Adrenal gland (tissue), 5 donors: Measurements from ENCODE around the gene PRKN.

Experiments used
- CTCF ChIP-seq, 6 experiments: fragments of 450-650 bp in 4 of 6; fragments of 200-600 bp in 2 of 6; sonication (generic) in 1 of 6; IDR thresholded peaks; 1 replicate in 5 of 6; 2 replicates in 1 of 6; pipeline versions ENCODE4 v1.5.1 to v1.8.0; 2016 to 2021; ENCODE audit warnings: antibody characterized with exemption in 6 of 6, mild to moderate bottlenecking in 2 of 6, moderate library complexity in 1 of 6
- POLR2A ChIP-seq, 2 donors: fragments of 450-650 bp; IDR thresholded peaks; one replicate each; pipeline ENCODE4 v1.6.1; 2017; ENCODE audit warnings: antibody characterized with exemption in 2 of 2, mild to moderate bottlenecking in 2 of 2, moderate library complexity in 1 of 2
- donor health status: DM: no; HTN: no; CAD: no.

DNA sequence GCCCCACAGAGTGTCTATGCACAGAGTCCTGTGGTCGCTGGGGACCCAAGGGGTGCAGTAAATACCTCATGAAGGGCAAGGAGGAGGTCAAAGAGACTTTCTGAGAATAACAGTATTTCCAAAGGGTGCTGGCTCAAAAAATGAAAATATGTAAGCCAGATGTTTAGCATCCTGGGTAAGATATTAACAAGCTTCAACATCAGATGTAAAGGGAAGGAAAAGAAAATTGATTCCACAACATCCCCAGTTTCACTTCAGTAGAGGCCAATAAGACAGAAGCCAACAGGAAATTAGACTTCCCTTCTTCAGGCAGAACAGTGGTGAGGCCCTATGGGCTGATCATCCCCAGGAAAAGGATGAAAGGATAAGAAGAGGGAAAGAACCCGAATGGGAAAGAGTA lies 434.7 kb downstream of the PRKN start:
- no peak for TF ChIP-seq CTCF (IDR thresholded peaks at IDR 0.05)
- TF ChIP-seq POLR2A (IDR thresholded peaks at IDR 0.05) = no peak
